MG63 (cell line): ENCODE measurements around the gene CAMKK2. TPM values are rescaled to one million over a fixed set of nuclear protein-coding genes. Genes with fewer than 3 reads are reported as not detected.
"Not testable (repeated sequence)": the region's sequence is repeated elsewhere in the genome, so short reads cannot be mapped to it uniquely, and the experiment has no call there.

Experiments used
- DNase-seq: peaks from one replicate; pipeline ENCODE4 v3.0.0-alpha.2; 2020
- H3K27me3 ChIP-seq: fragments of 250-450 bp; sonication (Bioruptor Pico); 2 replicates; pipeline ENCODE4 v1.5.1; 2020; ENCODE audit warnings: mild to moderate bottlenecking, moderate library complexity
- H3K36me3 ChIP-seq: fragments of 250-450 bp; sonication (Bioruptor Pico); 2 replicates; pipeline ENCODE4 v1.5.1; 2020; ENCODE audit warnings: mild to moderate bottlenecking, moderate library complexity
- H3K4me3 ChIP-seq: fragments of 250-450 bp; sonication (Bioruptor Pico); 2 replicates; pipeline ENCODE4 v1.5.1; 2020; ENCODE audit warnings: mild to moderate bottlenecking, moderate library complexity
- H3K9me3 ChIP-seq: fragments of 250-450 bp; sonication (Bioruptor Pico); 2 replicates; pipeline ENCODE4 v1.5.1; 2020; ENCODE audit warnings: mild to moderate bottlenecking, moderate library complexity
- total RNA-seq: library from RNA; depleted of rRNA; stranded (reverse); fragments of >200 nt; shearing (Covaris generic); gene quantifications from 2 replicates; pipeline ENCODE4 v1.2.3, GENCODE V29; 2014; ENCODE audit warnings: low replicate concordance

CAMKK2 gene
- total RNA-seq, 1 experiment from 2014 or later, result 36.6 TPM

DNA sequence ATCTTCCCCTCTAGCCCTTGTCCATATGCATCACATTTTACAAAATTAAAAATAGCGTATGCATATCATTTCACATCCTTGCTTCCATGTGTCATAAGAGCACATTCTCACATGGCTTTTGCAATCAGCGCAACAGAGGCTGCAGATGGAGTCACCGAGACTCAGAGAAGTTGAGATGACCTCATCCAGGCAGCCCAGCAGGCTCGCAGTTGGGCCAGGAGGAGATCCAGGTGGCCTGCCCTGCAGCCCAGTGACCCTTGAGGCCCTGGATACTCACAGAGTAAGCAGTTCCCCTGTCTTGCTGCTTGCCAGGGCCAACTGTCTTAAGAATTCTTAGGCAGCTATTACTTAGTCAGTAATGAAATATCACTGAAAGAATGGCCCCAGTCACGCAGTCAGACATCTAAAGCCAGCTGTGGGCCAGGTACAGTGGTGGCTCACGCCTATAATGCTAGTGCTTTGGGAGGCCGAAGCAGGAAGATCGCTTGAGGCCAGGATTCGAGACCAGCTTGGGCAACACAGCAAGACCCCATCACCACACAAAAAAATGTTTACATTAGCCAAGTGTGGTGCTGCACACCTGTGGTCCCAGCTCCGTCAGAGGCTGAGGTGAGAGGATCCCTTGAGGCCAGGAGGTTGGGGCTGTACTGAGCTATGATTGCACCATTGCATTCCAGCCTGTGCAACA is 9.1 kb downstream of the CAMKK2 start:
- Histone ChIP-seq H3K9me3 (no peaks in the 10 kb centered on the region), H3K4me3 (no peak overlapping the region), H3K27me3 (no peaks in the 10 kb centered on the region), H3K36me3 (peaks cover 8% of the 10 kb centered on the region)
- no peak for DNase-seq

DNA sequence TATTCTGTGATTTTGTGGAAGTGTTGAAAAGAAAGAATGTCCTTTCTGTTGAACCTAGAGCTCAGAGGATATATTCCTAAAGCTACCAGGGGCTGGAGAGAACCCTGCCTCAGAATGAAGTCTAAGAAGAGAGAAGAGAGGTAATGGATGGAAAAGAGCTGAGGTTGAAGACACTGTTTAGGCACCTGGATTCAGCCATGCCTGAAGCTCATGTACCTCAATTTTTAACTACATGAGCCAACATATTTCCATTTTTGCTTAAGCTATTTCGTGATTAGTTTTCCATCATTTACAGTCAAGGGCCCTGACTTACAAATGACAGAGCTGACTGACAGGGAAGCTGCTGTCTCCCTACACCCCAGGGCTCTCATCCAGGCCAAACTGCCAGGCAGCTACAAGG is 10.7 kb downstream of the CAMKK2 start:
- no peak for DNase-seq
- Histone ChIP-seq H3K4me3 (no peak overlapping the region), H3K36me3 (peaks cover 6% of the 10 kb centered on the region; the same call in 1 of the 2 replicates), H3K27me3 (no peaks in the 10 kb centered on the region), H3K9me3 (no peaks in the 10 kb centered on the region)

DNA sequence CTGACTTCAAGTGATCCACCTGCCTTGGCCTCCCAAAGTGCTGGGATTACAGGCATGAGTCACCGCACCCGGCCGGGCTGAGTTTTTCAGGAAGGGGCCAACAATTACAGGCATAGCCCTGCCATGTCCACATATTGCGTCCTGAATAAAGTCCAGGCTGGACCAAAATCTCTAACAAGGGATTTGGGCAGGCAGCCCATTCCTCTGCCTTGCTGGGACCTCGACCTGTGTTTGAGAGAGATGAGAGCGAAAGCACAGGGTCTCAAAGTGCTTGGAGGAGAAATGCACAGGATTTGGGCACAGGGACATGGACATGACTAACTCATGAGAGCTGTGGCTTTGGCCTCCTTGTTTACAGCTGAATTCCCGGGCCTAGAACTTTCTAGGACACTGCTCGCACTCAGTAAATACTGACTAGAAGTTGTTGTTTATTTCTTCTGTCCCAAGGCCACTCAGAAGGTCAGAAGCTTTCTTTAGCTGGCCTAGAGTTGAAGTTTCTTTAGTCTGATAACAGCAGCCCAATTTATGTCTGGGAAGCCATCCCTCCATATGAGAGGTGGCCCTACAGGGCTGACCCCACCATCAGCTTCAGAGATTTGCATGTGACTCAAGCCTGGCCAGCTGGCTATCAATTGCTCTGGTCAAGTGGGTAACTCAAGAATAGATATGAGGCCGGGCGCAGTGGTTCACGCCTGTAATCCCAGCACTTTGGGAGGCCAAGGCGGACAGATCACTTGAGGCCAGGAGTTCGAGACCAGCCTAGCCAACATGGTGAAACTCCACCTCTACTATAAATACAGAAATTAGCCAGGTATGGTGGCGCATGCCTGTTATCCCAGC is 11.7 kb downstream of the CAMKK2 start:
- no peaks in the 10 kb centered on the region for H3K27me3 ChIP-seq
- DNase-seq, result peak; percentile 48
- H3K9me3 ChIP-seq, result no peaks in the 10 kb centered on the region
- H3K36me3 ChIP-seq, result peaks cover 3% of the 10 kb centered on the region; the same call in 1 of the 2 replicates
- no peak overlapping the region for H3K4me3 ChIP-seq

DNA sequence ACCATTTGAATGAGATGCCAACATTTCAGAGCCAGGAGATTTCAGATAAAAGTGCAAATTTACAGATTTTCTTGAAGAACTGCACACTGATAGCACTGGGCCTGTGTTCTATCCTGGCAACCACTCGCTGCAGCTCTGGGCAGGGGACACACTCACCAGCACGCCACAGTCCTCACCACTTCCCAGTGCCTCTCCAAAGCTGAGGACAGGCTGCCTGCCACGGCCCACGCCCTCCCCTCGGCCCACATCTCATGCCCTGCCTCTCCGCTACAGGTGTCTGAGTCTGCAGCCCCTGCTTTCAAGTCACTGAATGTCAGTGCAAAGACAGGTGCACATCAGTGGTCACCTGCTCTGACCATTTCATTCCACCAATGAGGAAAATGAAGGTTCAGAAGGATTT is 12.7 kb downstream of the CAMKK2 start:
- H3K36me3 ChIP-seq, result peaks cover 5% of the 10 kb centered on the region; the same call in 1 of the 2 replicates
- DNase-seq, result no peak
- H3K9me3 ChIP-seq, result no peaks in the 10 kb centered on the region
- no peaks in the 10 kb centered on the region for H3K27me3 ChIP-seq
- H3K4me3 ChIP-seq, result no peak overlapping the region

DNA sequence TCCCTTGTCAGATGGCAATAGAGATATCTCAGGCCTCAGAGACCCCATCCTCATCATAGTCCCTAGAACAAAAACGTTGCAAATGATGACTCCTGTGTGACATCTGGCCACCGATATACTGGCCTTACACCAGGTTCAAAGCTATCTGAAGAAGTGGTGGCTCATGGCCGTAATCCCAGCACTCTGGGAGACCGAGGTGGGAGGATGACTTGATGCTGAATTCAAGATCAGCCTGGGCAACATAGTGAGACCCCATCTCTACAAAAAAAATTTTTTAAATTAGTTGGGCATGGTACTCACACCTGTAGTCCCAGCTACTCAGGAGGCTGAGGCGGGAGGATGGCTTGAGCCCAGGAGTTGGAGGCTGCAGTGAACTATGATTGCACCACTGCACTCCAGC is 13.1 kb downstream of the CAMKK2 start:
- Histone ChIP-seq H3K4me3 (no peak overlapping the region), H3K27me3 (no peaks in the 10 kb centered on the region), H3K9me3 (no peaks in the 10 kb centered on the region), H3K36me3 (peaks cover 6% of the 10 kb centered on the region; the same call in 1 of the 2 replicates)
- no peak for DNase-seq

DNA sequence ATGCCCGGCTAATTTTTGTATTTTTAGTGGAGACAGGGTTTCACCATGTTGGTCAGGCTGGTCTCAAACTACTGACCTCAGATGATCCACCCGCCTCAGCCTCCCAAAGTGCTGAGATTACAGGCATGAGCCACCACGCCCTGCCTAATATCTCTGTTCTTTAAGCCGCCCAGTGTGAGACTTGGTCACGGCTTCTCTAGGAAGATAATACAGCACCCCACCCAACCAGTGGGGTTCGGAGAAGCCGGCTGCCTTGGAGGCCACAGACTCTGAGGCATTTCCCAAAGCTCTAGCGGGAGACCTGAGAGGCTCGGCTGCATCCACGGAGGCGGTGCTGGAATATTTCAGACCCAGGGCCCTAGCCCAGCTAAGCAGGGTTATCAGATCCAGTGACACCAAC is 13.6 kb downstream of the CAMKK2 start:
- H3K36me3 ChIP-seq, H3K27me3 ChIP-seq, H3K9me3 ChIP-seq, H3K4me3 ChIP-seq, DNase-seq: not testable (repeated sequence)

DNA sequence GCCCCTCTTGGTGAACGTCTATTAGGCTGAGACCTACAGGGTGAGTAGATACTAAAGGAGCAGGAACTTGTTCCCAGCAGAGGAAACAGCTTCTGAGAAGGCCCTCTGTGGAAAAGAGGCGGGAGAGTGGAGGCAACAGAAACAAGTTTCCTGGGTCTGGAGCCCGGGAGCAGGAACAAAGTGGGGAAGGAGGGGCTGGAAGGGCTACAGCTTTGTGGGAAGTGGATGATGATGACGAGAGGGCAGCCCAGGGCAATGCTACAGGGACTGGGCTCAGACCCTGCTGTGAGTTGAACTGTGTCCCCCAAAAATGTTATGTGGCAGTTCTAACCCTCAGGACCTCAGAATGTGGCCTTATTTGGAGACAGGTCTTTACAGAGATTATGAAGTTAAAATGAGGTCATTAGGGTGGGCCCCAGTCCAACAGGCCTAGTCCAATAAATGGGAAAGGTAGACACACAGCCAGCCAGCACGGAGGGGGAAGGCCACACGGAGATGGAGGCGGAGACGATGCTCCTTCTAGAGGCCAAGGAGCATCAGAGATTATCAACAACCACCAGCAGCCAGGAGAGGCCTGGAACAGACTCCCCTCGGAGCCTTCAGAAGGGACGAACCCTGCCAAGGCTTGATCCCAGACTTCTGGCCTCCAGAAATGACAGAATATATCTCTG is 14.3 kb downstream of the CAMKK2 start:
- peaks cover 14% of the 10 kb centered on the region for H3K36me3 ChIP-seq
- H3K9me3 ChIP-seq, result no peaks in the 10 kb centered on the region
- H3K27me3 ChIP-seq, result no peaks in the 10 kb centered on the region

DNA sequence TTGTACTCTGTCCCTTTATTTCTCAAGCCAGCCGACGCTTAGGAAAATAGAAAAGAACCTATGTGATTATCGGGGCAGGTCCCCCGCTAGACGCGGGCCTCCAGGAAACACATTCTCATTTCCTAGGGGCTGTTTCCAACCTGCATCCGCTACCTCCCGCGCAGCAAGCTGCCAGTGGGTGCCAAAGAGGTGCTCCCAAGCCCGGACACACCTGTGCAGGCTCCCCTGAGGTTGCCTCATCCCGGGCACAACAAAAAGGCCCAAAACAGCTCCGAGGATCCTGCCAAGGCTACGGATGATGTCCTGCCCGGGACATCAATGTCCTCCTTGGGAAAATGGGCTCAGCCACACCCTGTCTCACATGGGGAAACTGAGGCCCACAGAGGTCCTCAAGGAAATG is 15.4 kb downstream of the CAMKK2 start:
- not testable (repeated sequence) for H3K9me3 ChIP-seq, H3K27me3 ChIP-seq, DNase-seq, H3K4me3 ChIP-seq
- H3K36me3 ChIP-seq, result peaks cover 14% of the 10 kb centered on the region

More for the DNA sequence above, 14.3 kb downstream of the CAMKK2 start:
- no peak overlapping the region for H3K4me3 ChIP-seq
- no peak for DNase-seq

DNA sequence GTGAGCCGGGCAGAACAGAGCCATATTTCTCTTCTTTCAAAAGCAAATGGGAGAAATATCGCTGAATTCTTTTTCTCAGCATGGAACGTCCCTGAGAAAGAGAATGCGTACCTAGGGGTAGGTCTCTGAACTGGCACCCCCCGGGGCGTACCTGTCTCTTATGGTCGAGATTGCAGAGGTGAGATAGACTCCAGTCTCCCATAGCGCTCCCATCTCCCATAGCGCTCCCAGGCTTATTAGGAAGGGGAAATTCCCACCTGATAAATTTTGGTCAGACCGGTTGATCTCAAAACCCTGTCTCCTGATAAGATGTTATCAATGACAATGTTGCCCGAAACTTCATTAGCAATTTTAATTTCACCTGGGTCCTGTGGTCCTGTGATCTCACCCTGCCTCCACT is 16.0 kb downstream of the CAMKK2 start:
- peaks cover 14% of the 10 kb centered on the region for H3K36me3 ChIP-seq
- not testable (repeated sequence) for H3K9me3 ChIP-seq, DNase-seq, H3K4me3 ChIP-seq, H3K27me3 ChIP-seq

DNA sequence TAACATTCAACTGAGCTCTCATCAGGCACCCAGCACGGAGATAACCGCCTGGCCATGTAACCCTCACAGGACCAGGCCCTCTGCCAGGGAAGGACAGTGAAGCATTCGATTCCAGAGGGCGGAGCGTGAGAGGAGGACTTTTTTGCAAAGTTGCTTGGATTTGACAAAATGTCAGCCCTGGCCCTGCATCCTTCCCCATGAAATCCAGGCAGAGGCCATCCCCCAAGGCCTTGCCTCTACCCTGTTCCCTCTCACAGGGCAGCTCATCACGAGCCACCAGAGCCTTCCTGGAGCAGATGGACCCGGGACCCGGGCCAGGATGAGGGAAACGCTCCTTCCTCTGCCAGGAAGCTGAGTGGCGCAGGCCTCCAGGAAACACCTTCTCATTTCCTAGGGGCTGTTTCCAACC is 17.0 kb downstream of the CAMKK2 start:
- H3K9me3 ChIP-seq, result no peaks in the 10 kb centered on the region
- H3K27me3 ChIP-seq, result no peaks in the 10 kb centered on the region
- no peak for DNase-seq
- H3K4me3 ChIP-seq, result no peak overlapping the region
- peaks cover 17% of the 10 kb centered on the region for H3K36me3 ChIP-seq

DNA sequence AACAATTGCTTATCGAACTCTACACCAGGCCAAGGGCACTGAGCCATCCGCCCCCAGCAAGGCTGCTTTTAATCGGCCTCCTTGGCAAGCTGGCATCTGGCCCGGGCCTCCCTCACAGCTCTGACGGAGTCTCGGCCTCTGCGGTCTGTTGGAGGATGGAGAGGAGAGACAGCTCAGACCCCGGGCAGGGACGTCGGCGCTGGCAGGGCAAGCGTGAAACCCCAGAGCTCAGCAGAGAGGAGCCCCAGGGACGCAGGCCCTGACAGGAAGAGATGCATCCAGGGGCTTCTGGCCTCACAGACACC is 17.5 kb downstream of the CAMKK2 start:
- Histone ChIP-seq H3K4me3 (no peak overlapping the region), H3K27me3 (no peaks in the 10 kb centered on the region), H3K9me3 (no peaks in the 10 kb centered on the region), H3K36me3 (peaks cover 17% of the 10 kb centered on the region)
- DNase-seq, result peak; percentile 35

DNA sequence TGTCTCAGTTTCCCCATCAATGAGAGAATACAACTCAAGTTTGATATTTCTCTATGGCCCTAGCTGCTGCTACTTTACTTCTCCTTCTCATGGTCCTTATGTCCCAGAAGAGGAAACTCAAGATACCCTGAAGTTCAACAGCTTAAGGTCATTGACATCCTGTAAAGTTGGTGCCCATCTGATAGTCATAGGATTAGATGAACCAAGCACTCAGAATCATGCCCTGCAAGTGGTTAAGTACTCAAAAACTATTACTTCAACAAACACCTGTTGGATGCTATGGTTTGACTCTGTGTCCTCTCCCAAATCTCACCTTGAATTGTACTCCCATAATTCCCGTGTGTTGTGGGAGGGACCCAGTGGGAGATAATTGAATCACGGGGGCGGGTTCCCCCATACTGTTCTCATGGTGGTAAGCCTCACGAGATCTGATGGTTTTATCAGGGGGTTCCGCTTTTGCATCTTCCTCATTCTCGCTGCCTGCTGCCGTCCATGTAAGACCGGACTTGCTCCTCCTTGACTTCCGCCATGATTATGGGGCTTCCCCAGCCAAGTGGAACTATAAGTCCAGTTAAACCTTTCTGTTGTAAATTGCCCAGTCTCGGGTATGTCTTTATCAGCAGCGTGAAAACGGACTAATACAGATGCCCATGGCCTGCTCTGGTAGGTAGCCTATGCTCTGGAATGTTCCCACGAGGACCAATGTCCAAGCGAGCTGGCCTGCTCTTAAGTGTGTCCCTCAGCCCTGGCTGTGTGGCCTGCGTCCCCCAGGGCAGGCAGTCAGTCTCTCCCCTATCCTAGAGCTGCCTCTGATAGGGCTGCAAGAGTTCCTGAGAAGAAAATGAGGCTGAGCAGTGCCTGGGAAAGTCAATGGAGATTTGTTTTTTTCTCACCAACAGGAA is 18.1 kb downstream of the CAMKK2 start:
- no peaks in the 10 kb centered on the region for H3K9me3 ChIP-seq
- no peaks in the 10 kb centered on the region for H3K27me3 ChIP-seq
- H3K4me3 ChIP-seq, result no peak overlapping the region
- peaks cover 16% of the 10 kb centered on the region for H3K36me3 ChIP-seq
- no peak for DNase-seq

DNA sequence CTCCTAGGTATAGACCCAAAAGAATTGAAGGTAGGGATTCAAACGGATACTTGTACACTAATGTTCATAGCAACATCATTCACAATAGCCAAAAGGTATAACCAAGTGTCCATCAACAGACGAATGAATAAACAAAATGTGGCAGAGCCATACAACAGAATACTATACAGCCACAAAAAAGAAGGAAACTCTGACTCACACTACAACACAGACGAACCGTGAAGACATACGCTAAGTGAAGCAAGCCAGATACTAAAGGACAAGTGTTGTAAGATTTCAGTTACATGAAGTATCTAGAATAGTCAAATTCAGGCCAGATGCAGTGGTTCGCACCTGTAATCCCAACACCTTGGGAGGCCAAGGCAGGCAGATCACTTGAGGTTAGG is 19.1 kb downstream of the CAMKK2 start:
- Histone ChIP-seq H3K36me3 (peaks cover 14% of the 10 kb centered on the region), H3K9me3 (no peaks in the 10 kb centered on the region), H3K4me3 (no peak overlapping the region), H3K27me3 (no peaks in the 10 kb centered on the region)
- DNase-seq, result no peak

DNA sequence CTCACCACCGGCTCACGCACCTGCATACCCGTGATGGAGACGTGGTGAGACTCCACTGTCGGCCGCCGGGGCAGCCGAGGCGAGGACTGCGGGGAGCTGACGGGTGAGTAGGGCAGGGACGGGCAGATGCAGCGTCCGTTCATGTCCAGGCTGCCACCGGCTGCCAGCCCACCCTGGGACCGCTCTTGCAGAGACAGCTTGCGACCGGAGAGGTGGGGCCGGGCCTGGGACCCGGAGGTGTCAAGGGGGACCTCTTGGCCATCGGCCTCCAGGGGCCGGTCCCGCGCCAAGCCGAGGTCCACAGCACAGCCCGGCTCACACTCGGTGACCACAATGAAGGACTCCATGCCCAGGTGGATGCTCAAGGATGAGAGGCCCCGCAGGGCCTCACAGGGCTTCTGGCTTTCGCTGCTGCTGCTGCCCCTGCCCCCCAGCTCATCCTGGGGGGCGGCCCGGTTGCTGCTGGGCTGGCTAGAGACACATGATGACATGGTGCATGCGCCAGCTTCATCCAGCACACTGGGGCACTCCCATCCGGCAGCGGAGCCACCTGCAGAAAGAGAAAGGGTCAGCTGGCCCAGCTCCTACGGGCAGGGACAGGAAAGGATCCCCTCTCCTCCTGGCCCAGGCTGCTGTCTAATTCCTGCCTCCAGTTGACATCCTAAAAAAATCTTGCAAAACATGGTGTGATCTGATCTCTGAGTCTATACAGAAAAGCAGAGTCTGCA is 22.3 kb downstream of the CAMKK2 start:
- no peak for DNase-seq
- no peak overlapping the region for H3K4me3 ChIP-seq

DNA sequence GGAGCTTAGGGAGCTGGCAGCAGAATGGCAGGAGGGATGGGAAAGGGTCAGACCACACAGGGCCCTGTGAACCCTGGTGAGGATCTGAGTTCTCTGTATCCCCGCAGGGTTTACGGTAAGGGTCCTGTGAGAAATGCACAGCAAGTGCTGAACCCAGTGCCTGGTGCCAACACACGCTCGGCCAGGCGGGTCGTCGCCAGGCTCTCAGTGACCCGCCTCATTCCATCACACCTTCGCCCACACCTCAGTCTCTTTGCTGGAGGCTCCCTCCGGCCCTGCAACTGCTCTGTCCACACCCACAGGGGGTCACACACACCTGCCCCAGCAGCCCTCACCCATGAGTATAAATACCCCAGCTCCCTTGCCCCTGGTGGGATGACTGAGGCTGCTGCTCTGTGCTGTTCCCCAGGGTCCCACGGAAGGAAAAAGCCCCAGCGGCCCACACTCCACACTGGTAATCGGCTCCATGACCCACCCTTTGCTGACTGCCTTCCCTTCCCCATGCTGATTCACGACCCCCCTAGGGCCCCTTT is 23.1 kb downstream of the CAMKK2 start:
- Histone ChIP-seq H3K27me3 (no peaks in the 10 kb centered on the region), H3K4me3 (no peak overlapping the region), H3K36me3 (peaks cover 29% of the 10 kb centered on the region), H3K9me3 (no peaks in the 10 kb centered on the region)
- DNase-seq, result no peak

More for the DNA sequence above, 22.3 kb downstream of the CAMKK2 start:
- peaks cover 24% of the 10 kb centered on the region for H3K36me3 ChIP-seq
- H3K27me3 ChIP-seq, result no peaks in the 10 kb centered on the region
- H3K9me3 ChIP-seq, result no peaks in the 10 kb centered on the region

DNA sequence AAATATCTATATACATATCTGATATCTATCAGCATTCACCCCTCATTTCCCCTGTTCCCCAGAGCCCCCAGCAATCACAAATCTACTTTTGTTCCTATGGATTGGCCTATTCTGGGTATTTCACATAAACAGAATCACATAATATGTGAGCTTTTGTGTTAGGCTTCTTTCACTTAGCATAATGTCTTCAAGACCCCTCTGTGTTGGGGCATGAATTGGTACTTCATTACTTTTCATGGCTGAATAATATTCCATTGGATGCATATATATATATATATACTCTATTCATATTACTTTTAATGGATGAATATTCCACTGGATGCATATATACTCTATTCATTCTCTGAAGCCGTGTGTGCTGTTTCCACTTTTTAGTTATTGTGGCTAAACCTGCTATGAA is 28.7 kb downstream of the CAMKK2 start:
- no peaks in the 10 kb centered on the region for H3K9me3 ChIP-seq
- DNase-seq, result no peak
- no peak overlapping the region for H3K4me3 ChIP-seq
- H3K36me3 ChIP-seq, result peaks cover 34% of the 10 kb centered on the region
- H3K27me3 ChIP-seq, result no peaks in the 10 kb centered on the region
